GM12873 (cell line): ENCODE data around the gene GET4.

Source experiments
- CTCF ChIP-seq: IDR thresholded peaks from 2 replicates; pipeline ENCODE4 v1.5.1; 2012; ENCODE audit warnings: low read depth, mild to moderate bottlenecking, moderate library complexity, low read length, control low read depth; ENCODE audit not compliant: insufficient read depth; ENCODE audit errors: missing control alignments

GET4 gene

DNA sequence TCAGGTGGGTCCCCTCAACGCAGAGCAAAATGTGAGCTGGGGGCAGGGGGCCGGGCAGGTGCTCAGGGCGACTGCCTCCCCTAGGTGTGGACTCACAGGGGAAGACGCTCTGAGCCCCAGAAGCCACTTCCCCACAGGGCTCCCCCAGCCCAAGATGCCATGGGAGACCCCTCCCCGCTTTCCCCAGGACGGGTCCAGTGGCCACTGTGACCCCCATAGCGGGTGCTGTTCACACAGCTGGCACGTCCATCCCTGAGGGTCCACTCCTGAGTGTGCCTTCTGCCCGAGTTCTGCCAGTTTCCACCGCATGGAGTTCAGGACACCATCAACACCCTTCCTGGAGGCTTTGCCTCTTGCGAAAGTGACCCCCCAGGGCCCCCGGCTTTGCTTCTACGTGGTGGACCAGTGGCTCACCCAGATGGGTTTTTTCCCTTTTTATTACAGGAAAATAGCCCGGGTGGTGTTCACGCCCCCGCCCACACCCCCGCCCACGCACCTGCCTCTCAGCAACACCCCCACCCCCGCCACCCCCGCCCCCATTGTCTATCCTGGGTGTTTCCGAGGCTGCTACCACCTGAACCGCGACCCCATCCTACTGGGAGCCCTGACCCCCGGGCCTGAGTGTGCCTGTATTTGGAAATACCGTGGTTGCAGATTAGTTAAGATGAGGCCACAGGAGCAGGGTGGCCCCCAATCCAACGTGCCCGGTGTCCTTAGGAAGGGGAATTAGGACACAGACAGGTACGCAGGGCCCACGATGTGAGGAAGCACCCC is 46.2 kb downstream of the GET4 start:
- TF ChIP-seq CTCF = no peak

DNA sequence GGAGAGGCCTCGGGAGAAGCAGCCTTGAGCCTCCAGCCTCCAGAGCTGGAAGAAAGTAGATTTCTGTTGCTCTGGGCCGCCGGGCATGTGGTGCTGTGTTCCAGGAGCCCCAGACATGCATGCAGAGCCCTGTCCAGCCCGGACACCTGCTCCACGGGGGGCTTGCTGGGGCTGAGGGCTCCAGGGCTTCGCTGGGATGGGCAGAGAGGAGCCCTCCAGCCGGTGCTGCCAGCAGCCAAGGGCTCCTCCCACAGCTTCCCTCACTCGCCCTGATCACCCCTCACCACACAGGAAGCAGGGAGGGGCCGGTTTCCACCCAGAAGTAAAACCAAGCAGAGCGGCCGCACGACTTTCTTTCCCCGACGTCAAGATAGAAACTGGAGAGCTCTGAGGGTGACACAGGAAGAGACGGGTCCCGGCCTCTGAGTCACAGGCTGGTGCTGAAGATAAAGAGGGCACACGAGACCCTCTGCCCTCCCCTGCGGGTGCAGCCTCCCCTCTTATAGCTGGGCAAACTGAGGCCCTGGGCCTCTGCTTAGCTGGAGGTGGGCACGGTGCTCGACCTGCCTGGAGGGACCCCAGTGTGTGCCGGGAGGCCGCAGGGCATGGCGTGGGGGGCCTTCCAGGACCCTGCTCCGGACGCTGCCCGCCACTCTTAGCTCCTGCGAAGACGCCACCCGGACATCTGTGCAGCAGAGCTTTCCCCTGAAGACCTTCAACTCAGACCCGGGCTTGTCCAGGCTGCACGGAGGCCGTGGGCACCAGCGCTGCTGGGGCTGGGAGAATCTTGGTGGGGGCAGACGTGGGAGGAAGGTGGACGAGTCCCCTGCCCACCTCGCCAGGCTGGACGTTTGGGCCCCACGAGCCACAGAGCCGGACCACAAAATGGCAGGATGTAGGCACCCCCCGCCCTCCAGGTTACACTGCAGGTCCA is 47.0 kb downstream of the GET4 start:
- no peak for TF ChIP-seq CTCF

GRCh38 chr7:924541-925231 is 48.3 kb downstream of the GET4 start:
- TF ChIP-seq CTCF = no peak

DNA sequence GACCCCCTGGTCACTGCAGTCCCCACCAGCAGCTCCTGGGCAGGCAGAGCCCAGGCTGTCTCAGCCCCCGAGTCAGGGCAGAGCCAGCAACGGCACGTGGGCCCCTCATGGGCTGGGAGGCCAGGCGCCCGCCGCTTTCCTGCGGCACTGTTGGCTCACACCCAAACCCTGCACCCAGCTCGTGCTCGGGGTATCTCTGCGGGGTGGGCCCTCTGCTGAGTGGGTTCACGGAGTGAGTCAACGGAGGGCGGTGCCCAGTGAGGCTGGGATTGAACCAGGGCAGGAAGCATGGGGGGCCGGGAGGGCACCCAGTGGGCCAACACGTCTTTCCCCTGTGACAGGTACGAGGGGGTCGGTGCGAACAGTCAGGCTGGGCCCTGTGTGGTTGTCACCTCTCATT is 49.2 kb downstream of the GET4 start:
- no peak for TF ChIP-seq CTCF

DNA sequence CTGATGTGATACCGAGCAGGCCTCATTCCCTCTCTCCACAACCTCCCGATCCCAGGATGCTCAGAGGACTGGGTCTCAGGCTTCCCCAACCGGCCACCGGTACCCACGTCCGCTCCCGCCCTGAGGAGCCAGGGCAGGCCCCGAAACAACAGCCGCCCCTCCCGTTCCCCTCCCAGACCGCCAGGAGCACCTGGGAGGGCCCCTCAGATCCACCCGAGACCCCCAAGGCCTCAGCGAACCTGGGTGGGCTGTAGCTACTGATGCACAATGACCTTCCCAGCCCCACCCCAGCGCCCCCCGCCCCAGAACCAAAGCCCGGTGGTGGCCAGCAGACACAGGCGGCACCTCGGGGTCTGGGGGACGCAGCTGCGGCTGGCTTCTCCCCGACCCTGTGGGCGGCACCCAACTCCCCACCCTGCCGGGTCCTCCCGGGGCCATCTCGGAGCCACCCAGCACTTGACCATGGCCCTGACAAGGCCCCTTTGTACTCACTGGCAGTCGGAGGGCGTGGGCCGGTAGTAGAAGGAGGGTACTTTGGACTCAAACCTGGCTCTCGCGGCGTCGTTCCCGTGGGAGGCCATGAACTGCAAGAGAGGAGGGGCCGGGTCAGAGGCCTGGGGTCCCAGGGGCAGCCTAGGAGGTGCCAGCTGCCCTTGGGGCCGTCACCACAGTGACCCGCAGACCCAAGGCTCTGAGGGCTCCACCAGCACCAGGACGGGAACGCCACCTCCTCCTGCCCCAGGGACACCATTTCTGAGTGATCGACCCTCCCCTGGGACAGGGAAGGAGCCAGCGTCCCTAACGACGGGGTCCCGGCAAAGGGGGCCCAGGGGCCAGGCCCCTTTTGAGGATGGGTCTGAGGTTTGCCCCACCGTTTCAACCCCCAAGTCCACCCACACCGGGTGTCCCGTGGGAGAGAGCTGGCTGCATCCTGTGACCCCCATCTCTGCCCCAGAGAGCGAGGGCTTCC is 50.0 kb downstream of the GET4 start:
- TF ChIP-seq CTCF = no peak

DNA sequence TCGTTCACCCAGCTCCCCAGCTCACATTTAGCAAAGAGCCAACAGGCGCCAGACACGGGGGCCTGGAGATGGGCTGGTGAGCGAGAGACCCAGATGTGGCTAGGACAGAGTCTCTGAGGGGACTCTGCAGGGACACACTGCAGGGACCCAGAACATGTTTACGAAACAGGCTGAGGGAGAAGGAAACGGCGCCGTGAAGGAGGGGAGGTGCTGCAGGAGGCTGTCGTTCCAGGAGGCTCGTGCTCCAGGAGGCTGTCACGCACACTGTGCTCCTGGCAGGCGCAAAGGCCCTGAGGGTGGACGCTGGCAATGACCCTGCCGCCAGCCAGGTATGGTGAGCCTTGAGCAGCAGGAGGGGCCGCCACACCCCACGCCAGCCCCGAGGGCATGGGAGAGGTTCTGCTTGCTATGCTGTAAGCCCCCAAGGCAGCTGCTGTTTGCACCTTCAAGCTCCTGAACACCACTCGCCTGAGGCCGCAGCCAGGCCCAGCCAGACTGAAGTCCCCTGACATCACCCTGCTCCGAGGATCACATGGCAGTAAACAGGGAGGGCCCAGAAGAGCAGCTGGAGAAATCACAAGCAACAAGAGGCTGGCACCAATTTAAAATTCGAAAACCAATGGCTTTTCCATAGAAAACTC is 50.8 kb downstream of the GET4 start:
- TF ChIP-seq CTCF = no peak
